RWPE1 (cell line): ENCODE results near the gene LYSMD4.

Experiments
- CTCF ChIA-PET: fragments of 350-600 bp; sonication (Branson Sonifier 250); formaldehyde crosslinking; extraction: SDS; loops from one replicate; lab custom pipeline; 2021; lab: Yijun Ruan, JAX
- POLR2A ChIA-PET: fragments of 400-600 bp; formaldehyde crosslinking; extraction: SDS; loops from one replicate; lab custom pipeline; 2020; ENCODE audit warnings: antibody characterized with exemption; ENCODE audit not compliant: low non-redundant PET; lab: Yijun Ruan, JAX
- DNase-seq: peaks from one replicate; pipeline ENCODE4 v3.0.0; 2012; ENCODE audit warnings: low spot score
- H3K27ac ChIP-seq: fragments of 450-650 bp; 2 replicates; pipeline ENCODE4 v1.5.1; 2017
- CTCF ChIP-seq: fragments of 450-650 bp; conservative IDR thresholded peaks from 2 replicates; pipeline ENCODE4 v1.5.1; 2017; ENCODE audit warnings: low read depth, mild to moderate bottlenecking

The LYSMD4 gene

GRCh38 chr15:99720533-99720932, 12.7 kb downstream of the LYSMD4 start:
- ChIA-PET CTCF (interaction anchor here (0.6 kb wide), 1 partner anchor 114 kb away, joined by 3 read pairs; no protein-coding TSS in a partner anchor), POLR2A (no interaction called here)
- DNase-seq: no peak
- no peak for TF ChIP-seq CTCF
- no peak overlapping the region for H3K27ac ChIP-seq

GRCh38 chr15:99719096-99719541, 14.1 kb downstream of the LYSMD4 start:
- no peak for TF ChIP-seq CTCF
- ChIA-PET CTCF (interaction anchor here (0.9 to 2.4 kb wide), 2 partner anchors 15 to 153 kb away, joined by 3 to 11 read pairs; no protein-coding TSS in a partner anchor), POLR2A (no interaction called here)
- no peak overlapping the region for H3K27ac ChIP-seq
- DNase-seq: no peak

- DNase-seq: no peak
- no peak overlapping the region for H3K27ac ChIP-seq
- CTCF ChIA-PET: interaction anchor here (0.5 to 2.4 kb wide), 3 partner anchors 14 to 557 kb away, joined by 3 to 11 read pairs (median 3); no protein-coding TSS in a partner anchor
- POLR2A ChIA-PET: no interaction called here
- no peak for TF ChIP-seq CTCF
Observed at GRCh38 chr15:99718421-99718820, 14.8 kb downstream of the LYSMD4 start.

DNA sequence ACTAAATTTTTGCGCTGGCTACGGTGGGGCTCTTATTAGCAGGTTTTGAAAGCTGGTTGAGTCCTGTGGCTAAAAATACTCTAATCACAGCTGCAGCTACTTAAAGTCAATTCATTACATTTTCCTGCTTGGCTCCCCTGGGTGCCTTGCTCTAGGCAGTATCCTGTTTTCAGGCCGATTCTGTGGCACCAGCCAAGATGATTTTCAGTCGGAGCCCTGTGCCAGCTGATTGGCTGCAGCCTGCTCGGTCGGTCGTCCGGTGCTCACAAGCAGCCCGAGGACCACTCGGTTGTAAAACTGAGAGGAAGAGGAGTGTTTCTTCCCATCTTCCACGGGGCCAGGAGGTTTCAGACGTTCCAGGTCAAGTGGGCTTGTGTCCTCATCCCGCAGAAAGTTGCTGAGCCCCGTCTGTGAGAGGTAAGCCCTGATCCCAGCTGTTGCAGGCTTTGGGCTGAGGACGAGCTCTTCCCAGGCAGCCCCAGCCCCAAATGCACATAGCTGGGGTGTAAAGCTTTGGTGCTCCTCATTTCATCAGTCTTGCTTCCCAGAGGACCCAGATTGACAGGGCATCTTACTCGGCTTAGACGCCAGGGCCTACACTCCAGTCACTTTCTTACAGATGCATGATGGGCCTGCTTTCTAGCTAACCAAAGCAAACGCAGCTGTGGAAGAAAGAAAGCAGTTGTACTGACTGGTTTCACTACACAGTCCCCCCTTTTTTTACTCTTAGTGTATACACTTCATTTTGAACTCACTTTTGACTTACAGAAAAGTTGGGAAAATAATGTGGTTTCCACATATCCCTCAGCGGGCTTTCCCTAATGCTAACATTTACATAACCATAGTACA, 15.9 kb downstream of the LYSMD4 start:
- ChIA-PET POLR2A (no interaction called here), CTCF (interaction anchor here (0.6 to 2.4 kb wide), 3 partner anchors 13 to 39 kb away, joined by 3 to 11 read pairs (median 4); no protein-coding TSS in a partner anchor)
- no peak for TF ChIP-seq CTCF
- H3K27ac ChIP-seq: no peak overlapping the region
- DNase-seq: no peak

DNA sequence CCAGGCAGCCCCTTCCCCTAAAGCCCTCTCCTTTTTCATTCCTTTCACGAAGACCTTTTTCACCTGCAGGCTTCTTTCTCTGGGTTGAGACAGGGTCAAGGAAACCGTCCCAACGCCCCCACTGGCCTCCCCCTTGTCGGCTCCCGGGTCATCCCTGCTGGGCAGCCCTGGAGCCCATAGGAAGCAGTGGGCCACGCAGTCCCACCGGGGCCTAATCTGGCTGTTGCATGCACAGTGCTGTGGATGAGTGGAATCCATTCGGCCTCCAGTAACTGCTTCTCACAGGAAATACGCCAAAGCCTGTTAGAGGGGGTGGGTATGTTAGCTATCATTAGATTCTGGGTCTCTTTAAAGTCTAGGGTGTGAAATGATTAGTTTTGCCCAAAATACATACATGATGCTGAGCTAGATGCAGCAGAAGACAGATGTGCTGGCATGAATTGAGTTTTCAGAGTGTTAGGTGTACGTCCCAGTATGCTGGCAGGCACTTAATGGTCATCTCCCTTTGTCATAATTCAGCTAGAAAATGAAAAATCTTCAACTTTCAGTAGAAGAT, 16.6 kb downstream of the LYSMD4 start:
- DNase-seq: no peak
- ChIA-PET POLR2A (no interaction called here), CTCF (interaction anchor here (0.6 to 2.4 kb wide), 3 partner anchors 12 to 39 kb away, joined by 3 to 11 read pairs (median 4); no protein-coding TSS in a partner anchor)
- no peak overlapping the region for H3K27ac ChIP-seq
- no peak for TF ChIP-seq CTCF

- ChIA-PET CTCF (no interaction called here), POLR2A (no interaction called here)
Observed at GRCh38 chr15:99712415-99712814, 20.8 kb downstream of the LYSMD4 start.

More at GRCh38 chr15:99712415-99712814, 20.8 kb downstream of the LYSMD4 start:
- no peak overlapping the region for H3K27ac ChIP-seq
- no peak for DNase-seq
- TF ChIP-seq CTCF: no peak
